ENCODE measurements around the gene DNAH11.
A peak's percentile ranks its signal among the peaks of the same experiment; 100 is the strongest.
"Not testable (repeated sequence)": the region's sequence is repeated elsewhere in the genome, so short reads cannot be mapped to it uniquely, and the experiment has no call there.

The DNAH11 gene

GRCh38 chr7:21718391-21718790 lies 175.6 kb downstream of the DNAH11 start:
- DNase-seq = no peak

- no peak for DNase-seq
Observed at GRCh38 chr7:21719846-21720245, 177.0 kb downstream of the DNAH11 start.

GRCh38 chr7:21722371-21722770 lies 179.5 kb downstream of the DNAH11 start:
- no peak for DNase-seq

- no peak for DNase-seq
Observed at GRCh38 chr7:21724562-21724961, 181.7 kb downstream of the DNAH11 start.

- DNase-seq = no peak
Observed at GRCh38 chr7:21730399-21730798, 187.6 kb downstream of the DNAH11 start.

- DNase-seq = no peak
Observed at GRCh38 chr7:21731977-21732376, 189.1 kb downstream of the DNAH11 start.

- DNase-seq = not testable (repeated sequence)
Observed at GRCh38 chr7:21732956-21733355, 190.1 kb downstream of the DNAH11 start.

GRCh38 chr7:21733837-21734236 lies 191.0 kb downstream of the DNAH11 start:
- DNase-seq = no peak

GRCh38 chr7:21743493-21743892 lies 200.7 kb downstream of the DNAH11 start:
- no peak for DNase-seq

GRCh38 chr7:21746949-21747348 lies 204.1 kb downstream of the DNAH11 start:
- DNase-seq = no peak

GRCh38 chr7:21747806-21748205 lies 205.0 kb downstream of the DNAH11 start:
- DNase-seq = no peak

- no peak for DNase-seq
Observed at GRCh38 chr7:21749378-21749777, 206.5 kb downstream of the DNAH11 start.

GRCh38 chr7:21753071-21753470 lies 210.2 kb downstream of the DNAH11 start:
- DNase-seq = no peak

GRCh38 chr7:21754963-21755362 lies 212.1 kb downstream of the DNAH11 start:
- DNase-seq = no peak

- no peak for DNase-seq
Observed at GRCh38 chr7:21757537-21758282, 214.9 kb downstream of the DNAH11 start.

- no peak for DNase-seq
Observed at GRCh38 chr7:21758286-21758685, 215.4 kb downstream of the DNAH11 start.

- no peak for DNase-seq
Observed at GRCh38 chr7:21762469-21762868, 219.6 kb downstream of the DNAH11 start.

- no peak for DNase-seq
Observed at GRCh38 chr7:21763818-21764217, 221.0 kb downstream of the DNAH11 start.

- no peak for DNase-seq
Observed at GRCh38 chr7:21766218-21766617, 223.4 kb downstream of the DNAH11 start.

- peak; percentile 9 to 32 (median 13) for DNase-seq
Observed at GRCh38 chr7:21767300-21767900, 224.6 kb downstream of the DNAH11 start.

GRCh38 chr7:21768279-21768678 lies 225.4 kb downstream of the DNAH11 start:
- DNase-seq = no peak

GRCh38 chr7:21771266-21771665 lies 228.4 kb downstream of the DNAH11 start:
- DNase-seq = no peak

- no peak for DNase-seq
Observed at GRCh38 chr7:21771906-21772610, 229.2 kb downstream of the DNAH11 start.

- no peak for DNase-seq
Observed at GRCh38 chr7:21773326-21773725, 230.5 kb downstream of the DNAH11 start.

Data from suppressor macrophage treated with lipopolysaccharide for 1 hour (primary cell).